Activated CD4-positive, CD25-positive, alpha-beta regulatory T cell (primary cell): ENCODE measurements around the gene TSC22D2.

Experiments used
- DNase-seq, 4 experiments: peaks; one replicate each; lab custom pipeline; 2025; lab: John Stamatoyannopoulos, UW

Gene TSC22D2

DNA sequence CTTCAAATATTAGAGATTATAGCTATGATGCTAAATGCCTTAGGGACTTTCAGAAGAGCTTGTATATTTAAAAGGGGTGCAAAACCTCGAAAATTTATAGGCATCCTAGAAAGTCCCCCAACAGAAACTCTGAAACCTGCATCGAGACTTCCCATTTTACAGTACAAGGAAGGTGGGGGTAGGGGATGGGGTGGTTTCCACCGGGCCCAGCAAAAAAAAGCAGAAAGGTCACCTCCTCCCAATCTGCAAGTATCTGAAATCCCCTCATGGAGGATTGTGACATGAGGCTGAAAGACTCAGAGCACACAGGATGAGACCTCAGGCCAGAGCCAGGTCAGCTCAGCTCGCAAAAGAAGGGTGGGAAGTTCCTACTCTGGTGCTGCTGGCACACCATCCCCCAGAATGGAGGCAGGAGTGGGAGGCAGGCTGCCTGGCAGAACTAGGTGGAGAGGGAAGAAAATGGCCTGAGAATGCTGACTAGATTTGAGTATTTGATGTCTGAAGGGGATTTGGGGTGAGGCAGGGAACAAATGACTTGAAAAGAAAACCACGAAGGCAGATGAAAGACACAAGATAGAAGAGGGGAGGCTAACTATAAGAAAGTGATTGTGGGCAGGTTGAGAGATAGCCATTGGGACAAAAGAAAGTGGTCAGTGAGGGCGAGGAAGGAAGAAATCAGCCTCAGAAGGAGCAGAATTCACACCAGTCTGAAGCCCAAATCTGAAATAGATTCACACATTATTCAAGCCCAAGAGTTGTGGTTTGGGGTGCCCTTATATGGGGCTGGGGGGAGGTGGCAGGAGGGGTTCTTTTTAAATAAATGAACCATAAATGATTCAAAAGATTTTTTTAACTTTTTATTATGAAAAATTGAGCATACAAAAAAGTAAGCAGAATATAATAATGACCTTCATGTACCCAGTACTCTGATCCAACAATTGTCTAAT, 22.5 kb upstream of the TSC22D2 start:
- DNase-seq = no peak

DNA sequence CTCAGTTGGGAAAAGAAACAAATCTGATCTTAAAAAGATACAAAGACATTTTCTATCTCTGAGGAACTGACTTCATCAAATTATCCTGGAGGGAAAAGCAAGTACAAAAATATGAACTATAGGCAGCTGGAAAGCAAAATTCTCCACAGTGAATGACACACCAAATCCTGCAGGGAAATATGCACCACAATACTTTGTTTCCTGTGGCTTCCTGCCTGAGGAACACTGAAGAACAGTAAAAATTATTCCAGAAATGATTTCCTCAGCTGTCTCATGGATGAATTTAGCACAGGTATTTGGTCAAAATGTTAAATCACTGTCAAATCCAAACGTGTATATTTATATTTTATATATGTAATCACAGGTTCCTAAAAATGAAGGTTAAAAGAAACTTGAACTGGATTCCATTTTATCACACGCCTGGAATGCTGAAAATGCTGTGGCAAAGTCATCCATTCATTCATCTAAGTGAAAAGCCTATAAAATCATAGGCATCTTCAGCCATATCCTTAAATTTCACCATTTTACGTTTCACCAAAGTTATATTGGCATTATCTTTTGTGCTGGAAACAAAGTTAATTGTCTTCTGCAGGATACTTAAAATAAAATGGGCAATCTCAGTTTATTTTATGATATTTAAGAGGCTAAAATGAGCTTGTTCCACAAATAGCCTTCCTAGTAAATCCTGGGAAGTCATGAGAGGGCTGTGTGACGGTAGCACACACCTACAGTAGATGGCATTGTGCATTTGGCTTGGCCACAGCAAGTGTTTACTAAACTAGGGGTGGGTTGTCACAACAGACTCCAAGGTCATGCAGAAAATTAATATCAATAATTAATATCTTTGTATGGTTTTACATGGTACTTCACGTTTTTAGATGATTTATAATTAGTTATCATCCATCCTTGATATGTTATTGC, 19.3 kb upstream of the TSC22D2 start:
- DNase-seq = no peak

GRCh38 chr3:150390087-150390486, 18.0 kb upstream of the TSC22D2 start:
- DNase-seq = no peak

GRCh38 chr3:150391161-150391560, 16.9 kb upstream of the TSC22D2 start:
- DNase-seq = no peak

- no peak for DNase-seq
These were observed 14.4 kb upstream of the TSC22D2 start for GRCh38 chr3:150393745-150394144.

DNA sequence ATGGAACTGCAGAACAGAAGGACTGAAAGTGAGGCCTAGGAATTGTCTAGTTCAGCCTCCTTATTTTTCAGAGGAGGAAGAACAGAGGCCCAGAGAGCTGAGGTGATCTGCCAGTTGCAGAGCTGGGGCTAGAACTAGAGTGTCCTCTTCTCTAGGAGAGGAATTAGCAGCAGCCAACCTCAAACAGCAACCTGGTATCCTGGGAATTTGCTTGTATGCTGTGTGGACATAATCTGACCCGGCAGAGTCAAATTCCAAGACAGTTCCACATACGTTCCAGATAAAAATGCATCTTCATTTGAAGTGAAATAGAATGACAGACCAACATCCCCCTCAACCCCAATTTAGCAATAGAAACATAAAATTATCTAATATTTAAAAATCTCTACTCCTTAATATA, 13.5 kb upstream of the TSC22D2 start:
- no peak for DNase-seq

DNA sequence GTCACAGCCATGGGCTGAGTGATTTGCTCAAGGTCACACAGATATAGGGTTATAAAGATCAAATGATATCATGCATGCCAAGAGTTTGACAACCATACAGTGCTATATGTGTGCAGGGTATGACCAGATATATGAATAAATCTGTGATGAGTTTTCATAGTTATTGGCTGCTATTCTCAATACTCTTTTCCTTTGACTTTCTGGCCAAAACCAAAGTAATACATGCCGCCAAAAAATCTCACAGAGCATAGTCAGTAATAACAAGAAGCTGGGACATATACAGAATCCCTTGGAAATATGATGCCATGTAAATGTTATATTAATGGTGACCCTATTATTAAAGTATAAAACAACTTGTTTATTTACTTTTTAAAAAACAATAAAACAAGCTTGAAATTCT, 11.6 kb upstream of the TSC22D2 start:
- DNase-seq = no peak

- DNase-seq = no peak
These were observed 11.0 kb upstream of the TSC22D2 start for GRCh38 chr3:150396956-150397550.

GRCh38 chr3:150399060-150399459, 9.0 kb upstream of the TSC22D2 start:
- DNase-seq = no peak

DNA sequence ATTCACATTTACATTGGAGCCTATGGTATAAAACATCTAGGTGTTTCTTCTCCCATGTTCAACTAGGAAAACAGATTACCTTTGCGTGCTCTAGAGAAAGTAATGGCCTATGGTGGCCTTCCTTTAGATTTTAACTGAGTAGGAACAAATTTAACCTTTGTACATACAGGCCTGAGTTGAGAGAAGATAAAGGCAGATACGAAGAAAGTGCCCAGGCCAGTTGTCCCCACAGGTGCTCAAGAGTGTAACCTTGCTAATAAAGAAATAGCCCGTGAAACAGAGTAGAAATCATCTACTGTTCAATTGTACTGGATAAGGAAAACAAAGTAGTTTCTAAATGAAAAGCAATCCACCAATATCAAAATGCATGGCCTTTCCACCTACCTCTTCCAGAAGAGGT, 6.8 kb upstream of the TSC22D2 start:
- DNase-seq = no peak

GRCh38 chr3:150402217-150402616, 5.9 kb upstream of the TSC22D2 start:
- DNase-seq = no peak

GRCh38 chr3:150404023-150404422, 4.1 kb upstream of the TSC22D2 start:
- no peak for DNase-seq

DNA sequence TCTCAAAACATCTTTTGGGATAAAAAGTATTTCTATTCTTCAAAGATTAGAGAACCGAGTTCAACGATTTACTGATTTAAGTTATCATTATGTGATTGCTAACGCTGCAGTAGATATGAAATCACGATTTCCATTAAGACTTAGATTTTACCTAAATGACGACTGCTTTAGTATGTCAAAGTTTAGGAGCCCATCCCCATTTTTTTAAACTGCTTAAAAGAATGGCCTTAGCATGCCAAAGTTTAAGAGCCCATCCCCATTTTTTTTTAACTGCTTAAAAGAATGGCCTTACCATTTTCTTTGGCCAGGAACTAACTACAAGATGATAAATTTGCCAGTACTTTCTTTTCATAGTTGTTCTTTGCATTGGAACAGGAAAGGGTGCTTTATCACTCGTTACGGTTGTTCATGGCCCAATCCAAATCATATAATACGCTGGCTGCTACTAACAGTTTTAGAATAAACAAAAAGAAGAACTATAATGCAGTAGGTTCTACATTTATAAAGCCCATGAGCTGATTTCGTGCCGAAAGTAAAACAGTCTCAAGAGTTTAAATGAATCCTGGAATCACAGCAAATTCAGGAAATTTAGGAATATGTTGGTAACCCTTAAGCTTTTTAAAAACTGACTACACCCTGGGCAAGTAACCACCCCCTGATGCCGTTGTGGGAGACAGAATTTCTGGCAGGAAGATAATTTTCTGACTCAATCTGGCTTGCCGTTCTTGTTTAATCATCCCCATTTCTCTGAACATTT, 869 bp upstream of the TSC22D2 start:
- DNase-seq = peak in 1 of 4 experiments; percentile 2

GRCh38 chr3:150407808-150408220, 284 bp upstream of the TSC22D2 start:
- no peak for DNase-seq

DNA sequence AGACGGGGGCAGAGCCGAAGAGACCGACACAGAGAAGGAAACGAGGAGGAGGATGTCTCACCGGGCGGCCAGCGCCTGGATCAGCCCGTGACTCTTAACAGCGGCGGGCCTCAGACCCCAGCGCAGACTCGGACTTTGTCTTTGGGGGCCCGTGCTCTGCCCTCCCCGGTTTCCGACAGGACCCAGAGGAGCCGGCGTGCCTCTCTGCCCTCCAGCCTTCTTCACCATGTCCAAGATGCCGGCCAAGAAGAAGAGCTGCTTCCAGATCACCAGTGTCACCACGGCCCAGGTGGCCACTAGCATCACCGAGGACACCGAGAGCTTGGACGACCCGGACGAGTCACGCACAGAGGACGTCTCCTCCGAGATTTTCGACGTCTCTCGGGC, 1.0 kb downstream of the TSC22D2 start:
- DNase-seq = no peak

GRCh38 chr3:150409512-150410310, 1.6 kb downstream of the TSC22D2 start:
- DNase-seq = peak; percentile 38 to 41 (median 39)

- DNase-seq = peak in 3 of 4 experiments; percentile 7 to 16 (median 14)
These were observed 2.4 kb downstream of the TSC22D2 start for GRCh38 chr3:150410311-150411105.

DNA sequence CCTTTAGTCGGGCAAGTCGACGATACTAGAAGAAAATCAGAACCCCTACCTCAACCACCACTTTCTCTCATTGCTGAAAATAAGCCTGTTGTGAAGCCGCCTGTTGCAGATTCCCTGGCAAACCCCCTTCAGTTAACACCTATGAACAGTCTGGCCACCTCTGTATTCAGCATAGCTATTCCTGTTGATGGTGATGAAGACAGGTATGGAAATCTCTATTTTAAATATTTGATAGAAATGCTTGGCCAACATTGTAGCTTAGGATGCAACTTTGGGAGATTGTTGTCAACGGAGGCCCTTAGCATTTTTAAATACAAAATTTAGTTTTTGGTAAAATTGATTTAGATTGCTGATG, 3.0 kb downstream of the TSC22D2 start:
- no peak for DNase-seq

- DNase-seq = no peak
These were observed 3.4 kb downstream of the TSC22D2 start for GRCh38 chr3:150411546-150411945.

DNA sequence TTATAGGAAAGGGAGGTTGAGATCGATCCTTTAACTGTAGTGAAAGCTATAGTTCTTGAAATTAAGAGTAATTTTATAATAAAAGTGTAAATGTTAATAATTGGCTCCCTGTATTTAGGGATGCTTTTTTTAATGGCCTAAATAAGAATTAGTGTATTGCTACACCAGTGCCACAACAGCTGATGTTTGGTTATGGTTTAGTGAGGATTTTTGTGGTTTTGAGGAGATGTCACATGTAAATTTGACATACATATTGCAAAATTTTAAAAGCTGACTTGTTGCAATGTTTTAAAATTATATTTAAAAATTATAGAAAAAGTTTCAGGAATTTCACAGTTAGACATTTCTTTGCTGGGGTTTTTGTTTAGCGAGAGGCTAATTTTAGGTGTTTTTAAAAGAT, 3.9 kb downstream of the TSC22D2 start:
- no peak for DNase-seq
